CMK (cell line): Measurements from ENCODE around the gene PGM2L1.
"Not testable (repeated sequence)": the region's sequence is repeated elsewhere in the genome, so short reads cannot be mapped to it uniquely, and the experiment has no call there.

ENCODE experiments used
- DNase-seq: peaks from one replicate; pipeline ENCODE4 v3.0.0-alpha.2; 2010; ENCODE audit warnings: low read depth

The PGM2L1 gene

DNA sequence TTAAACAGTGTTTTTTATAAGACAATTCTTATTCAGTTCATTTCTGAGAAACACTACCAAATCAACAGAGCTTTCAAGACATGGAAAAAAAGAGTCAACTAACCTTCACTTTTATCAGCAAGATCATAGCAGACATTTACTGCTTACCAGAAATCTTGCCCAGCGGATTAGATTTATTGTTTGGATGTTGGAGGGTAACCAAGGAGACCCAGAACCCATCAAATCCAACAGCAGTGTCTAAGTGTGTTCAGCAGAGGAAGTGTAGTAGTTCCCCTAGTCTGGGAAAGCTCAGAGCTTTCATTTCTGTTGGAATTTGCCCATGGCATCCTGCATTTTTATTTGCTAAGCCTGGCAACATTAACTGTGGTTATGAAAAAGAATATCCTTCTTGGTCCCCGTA, 2.4 kb upstream of the PGM2L1 start:
- no peak for DNase-seq

DNA sequence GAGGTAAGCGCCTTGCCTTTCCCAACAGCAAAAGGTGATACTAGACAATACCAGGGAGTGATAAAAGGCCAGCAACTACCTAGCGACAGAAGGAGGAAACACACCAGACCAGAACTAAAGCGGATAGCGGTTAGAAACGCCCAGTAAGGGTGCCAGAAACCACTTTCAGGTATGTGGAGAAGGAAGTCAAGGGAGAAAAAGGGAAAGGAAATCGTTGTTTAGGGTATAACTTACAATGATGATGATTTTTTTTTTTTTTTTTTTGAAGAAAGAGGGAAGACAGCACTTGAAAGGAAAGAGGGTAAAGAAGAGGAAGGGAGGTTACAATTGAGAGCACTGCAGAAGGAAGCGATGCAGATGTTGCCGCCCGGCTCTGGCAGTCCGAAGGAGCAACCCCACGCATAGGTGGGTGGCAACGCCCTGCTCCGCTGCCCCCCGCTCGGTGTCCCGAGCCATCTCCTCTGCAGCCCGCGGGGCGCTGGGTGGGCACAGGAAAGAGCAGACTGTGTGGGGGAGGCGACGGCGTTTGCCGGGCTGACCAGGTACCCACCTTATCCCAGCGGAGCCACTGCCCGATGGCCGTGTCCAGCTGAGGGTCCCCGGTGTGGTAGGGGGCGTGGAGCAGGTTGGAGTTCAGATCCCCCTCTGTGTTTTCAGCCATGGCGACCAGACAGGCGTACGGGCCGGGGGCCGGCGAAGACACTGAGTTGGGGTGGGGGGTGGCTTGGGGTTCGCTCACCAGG, 561 bp downstream of the PGM2L1 start:
- no peak for DNase-seq

DNA sequence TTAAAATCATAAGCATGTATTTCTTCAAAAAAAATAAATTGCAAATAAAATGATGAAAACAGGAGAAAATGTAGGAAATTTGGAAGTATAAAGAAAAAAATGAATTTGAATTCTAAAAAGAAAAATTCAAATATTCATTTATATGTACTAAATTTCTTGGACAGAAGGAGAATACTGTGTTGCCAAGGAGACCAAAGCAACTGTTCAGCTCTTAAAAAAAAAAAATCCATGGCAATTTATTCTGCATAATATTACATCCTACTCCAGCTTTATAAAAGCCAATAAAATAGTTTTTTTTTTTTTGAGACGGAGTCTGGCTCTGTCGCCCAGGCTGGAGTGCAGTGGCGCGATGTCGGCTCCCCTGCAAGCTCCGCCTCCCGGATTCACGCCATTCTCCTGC, 6.0 kb downstream of the PGM2L1 start:
- no peak for DNase-seq

DNA sequence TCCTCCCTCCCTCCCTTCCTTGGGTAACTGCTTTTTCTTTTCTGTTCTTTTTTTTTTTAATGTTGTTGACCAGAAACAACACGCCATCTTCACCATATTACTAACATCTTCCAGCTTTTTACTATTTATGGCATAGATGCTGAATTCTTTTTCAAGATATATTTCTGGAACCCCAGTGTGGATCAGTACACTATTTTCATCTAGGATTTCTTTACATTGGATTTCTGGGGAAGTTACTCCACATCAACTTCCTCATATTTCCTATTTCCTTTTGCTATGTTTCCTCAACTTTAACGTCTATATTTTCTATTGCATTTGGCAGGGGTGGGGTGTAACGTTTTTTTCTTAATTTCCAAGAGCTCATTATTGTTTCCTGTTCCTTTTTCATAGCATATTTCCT, 7.0 kb downstream of the PGM2L1 start:
- no peak for DNase-seq

DNA sequence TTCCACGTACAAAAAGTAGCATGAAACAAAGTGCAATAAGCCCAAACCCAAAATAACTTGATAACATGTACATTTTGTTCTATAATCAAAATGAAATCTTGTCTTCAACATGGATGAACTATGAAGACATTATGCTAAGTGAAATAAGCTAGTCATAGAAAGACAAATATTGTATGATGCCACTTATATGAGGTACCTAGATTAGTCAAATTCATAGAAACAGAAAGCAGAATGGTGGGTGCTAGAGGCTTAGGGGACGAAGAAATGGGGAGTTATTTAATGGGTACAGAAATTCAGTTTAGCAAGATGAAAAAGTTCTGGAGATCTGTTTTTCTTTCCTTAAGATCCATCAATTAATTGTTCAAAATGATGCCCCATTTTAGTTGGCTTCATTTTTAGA, 7.5 kb downstream of the PGM2L1 start:
- DNase-seq = no peak

DNA sequence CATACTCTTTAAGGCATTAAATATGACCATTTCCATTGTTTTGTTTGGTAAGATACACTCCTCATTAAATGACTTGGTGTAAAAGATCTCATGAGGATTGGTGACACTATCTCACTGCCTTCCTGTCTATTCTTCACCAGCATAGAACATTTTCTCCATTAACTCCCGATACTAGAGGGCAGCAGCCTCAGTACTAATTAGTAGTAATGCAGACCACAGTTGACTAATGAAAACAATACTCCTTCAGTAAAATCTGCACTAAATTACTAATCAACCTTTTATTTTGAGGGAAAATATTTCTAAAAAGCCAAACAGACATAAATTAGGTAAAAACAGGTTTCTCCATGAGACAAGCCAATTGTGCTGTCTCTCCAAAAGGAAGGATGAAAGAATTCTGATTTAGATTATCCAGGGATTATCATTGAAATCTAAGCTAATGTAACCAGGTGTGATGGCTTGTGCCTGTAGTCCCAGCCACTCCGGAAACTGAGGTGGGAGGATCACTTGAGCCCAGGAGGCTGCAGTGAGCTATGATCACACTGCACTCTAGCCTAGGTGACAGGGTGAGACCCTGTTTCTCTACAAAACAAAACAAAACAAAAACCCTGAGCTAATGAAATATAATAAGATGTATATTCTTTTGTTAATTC, 9.4 kb downstream of the PGM2L1 start:
- DNase-seq = no peak

DNA sequence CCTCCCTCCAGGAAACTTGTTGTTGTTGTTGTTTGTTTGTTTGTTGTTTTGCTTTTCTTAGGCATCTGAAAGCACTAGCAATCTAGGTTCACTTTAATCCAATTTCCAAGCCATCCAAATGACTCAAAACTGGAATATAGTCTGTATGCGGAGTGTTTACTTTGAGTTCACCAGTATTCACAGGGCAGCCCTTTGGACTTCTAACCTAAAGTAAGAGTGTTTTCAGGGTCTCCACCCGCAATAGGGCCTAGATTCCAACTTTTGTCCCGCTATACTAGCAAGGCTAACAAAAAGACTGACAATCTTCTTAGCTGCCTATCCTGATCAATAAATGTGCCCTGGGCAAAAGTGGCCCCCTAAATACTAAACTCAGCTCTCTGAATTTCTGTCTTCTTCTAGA, 13.6 kb downstream of the PGM2L1 start:
- no peak for DNase-seq

DNA sequence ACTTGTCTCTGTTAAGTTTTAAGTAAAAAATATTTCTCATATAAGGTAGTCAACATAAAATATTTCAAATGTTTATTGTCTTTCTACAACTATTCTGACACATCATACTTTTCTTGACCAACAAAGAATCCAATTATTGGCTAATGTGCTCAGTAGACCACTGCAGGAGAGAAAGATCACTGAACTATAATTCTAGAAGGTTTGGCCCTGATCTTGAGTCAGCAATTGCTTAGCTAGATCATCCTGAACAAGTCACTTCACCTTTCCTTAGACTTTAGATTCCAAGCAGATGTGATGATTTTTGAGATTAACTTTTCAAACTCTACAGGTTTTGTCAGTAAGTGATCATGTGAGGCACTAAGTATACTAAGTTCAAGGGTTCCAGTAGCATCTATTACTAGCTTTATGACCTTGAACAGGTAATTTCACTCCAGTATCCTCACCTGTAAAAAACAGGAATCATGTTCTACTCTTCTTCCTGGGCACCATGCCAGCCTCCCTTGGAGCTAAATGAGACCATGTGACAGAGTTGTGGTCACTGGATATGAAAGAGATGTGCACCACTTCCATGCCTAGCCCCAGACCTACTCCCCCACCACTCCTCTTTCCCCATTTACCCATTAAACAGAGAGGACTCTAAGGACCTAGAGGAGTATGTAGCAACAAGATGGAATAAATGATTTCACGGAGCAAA, 17.3 kb downstream of the PGM2L1 start:
- no peak for DNase-seq

DNA sequence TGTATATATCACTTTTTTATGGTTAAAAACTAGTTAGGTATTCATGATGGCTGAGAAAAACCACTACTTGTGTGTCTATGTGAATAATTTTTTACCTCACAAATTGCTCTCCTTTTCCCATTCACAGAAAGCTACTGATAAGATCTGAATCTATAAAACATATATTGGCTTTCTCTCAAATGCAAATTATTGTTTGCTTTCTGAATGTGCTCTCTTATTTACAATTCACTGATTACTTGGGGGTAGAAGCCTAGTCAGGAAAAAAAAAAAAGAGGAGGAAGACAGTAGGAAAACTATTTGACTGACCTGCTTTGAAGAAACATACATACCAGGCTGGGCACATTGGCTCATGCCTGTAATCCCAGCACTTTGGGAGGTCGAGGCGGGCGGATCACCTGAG, 20.5 kb downstream of the PGM2L1 start:
- no peak for DNase-seq

DNA sequence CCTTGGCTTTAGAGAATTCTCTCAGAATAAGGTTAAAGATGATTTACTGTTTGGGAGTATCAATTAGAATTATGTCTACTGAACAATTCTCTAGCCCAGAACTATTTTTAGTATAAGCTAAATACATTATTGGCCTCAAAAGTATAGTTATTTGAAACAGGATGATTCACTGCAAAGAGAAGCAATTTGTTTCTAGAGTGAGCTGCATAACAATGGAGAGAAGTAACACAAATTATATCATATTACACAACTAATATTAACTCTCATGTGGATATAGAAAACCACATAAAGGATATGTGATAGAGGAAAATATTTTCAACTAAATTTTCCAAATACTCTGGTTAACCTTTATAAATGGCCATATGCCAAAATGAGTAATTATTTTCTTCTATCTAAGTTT, 24.9 kb downstream of the PGM2L1 start:
- no peak for DNase-seq

DNA sequence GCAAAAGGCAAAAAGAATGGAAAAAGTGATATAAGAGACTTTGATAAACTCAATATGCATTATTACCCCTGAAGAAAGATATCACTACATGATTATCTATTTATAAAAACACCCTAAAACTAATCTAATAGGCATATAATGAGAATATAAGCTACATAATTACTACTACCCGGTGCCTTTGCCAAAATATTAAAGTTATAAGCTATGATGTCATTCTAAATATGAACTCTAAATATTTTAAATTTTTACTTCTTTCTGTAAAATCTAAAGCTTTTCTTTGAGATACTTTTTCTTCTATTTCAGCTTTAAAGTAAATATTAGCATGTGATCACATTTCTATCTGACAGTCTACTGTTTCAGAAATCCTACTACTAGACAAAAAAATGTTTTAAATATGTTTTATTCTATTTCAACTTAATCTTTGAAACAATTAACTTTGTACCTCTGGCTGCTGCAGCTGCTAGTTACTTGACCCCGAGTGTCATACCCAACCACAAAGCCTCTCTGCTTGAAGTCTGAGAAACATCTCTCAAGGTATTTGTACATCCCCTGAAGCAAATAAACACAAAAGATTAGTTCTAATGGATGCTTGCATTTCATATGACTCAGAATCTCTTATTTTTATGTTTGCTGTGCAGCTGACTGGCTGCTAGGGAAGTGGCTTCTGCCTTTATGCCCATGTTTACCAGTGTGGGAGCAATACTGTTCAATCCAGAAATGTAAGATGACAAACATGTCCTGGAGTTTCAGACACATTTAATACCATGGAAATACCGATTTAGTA, 26.8 kb downstream of the PGM2L1 start:
- no peak for DNase-seq

DNA sequence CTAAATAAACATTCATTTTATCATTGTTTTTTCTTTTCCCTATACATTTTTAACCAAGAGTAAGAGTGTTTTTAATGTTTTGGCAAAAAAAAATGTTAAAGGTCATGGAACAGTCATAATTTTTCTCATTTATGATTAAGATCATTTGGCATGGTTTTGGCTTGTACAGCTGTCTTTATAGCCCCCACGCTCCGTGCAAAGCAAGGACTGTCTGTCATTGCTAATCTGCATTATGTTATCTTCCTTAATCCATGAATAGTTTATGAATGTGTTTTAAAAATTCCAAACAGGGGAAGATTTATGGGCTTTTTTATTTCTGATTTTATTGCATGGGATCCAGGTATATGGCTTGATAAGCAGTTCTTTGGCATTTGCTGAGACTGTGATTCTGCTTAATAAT, 28.1 kb downstream of the PGM2L1 start:
- DNase-seq = no peak

DNA sequence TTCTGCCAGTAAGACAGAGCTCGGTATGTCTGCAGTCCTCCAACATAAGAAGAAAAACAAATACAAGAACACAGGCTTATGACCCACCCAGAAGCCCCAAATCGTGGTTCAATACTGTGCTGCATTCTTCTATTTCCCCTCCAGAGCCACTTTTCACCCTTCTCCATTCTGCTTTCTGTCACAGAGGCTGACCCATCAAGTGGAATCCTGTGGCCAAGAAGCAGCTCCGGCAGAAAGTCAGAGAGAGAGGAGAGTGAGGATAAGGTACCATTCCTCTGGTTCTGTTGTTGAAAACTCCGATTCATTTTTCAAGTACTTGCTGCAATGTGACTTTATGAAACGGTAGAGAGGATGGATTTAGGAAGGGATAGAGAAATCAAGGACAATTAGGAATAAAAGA, 30.4 kb downstream of the PGM2L1 start:
- no peak for DNase-seq

DNA sequence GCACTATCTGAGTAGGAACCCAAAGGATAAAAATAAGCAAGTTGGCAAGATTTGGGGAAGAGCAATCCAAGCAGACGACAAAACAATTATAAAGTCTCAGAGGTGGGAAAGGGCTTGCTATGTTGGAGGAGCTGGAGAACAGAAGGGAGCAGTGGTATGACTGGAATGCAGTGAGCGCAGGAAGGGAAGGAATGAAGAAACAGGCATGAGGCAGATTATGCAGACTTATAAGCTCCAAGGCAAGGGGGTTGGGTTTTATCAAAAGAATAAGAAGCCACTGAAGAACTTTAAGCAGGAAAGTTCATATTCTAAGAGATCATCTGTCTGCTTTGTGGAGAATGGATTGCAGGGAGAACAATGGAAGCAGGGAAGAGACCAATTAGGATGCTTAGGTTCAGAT, 31.7 kb downstream of the PGM2L1 start:
- no peak for DNase-seq

DNA sequence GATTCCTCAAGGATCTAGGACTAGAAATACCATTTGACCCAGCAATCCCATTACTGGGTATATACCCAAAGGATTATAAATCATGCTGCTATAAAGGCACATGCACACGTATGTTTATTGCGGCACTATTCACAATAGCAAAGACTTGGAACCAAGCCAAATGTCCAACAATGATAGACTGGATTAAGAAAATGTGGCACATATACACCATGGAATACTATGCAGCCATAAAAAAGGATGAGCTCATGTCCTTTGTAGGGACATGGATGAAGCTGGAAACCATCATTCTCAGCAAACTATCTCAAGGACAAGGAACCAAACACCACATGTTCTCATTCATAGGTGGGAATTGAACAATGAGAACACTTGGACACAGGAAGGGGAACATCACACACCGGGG, 32.4 kb downstream of the PGM2L1 start:
- DNase-seq = not testable (repeated sequence)

DNA sequence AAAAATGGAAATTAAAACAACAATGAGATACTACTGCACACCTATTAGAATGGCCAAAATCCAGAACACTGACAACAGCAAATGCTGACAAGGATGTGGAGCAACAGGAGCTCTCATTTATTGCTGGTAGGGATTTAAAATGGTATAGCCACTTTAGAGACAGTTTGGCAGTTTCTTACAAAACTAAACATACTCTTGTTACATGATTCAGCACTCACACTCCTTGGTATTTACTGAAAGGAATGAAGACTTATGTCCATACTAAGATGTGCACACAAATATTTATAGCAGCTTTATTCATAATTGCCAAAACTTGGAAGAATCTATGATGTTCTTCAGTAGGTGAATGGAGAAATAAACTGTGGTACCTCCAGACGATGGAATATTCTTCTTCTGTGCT, 40.8 kb downstream of the PGM2L1 start:
- DNase-seq = no peak

DNA sequence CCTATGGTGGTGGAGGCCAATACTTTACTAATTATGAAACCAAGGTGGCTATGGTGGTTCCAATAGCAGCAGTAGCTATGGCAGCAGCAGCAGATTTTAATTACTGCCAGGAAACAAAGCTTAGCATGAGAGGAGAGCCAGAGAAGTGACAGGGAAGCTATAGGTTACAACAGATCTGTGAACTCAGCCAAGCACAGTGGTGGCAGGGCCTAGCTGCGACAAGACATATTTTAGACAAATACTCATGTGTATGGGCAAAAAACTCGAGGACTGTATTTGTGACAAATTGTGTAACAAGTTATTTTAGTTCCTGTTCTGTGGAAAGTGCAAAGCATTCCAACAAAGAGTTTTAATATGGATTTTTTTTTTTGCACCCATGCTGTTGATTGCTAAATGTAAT, 42.6 kb downstream of the PGM2L1 start:
- DNase-seq = no peak

DNA sequence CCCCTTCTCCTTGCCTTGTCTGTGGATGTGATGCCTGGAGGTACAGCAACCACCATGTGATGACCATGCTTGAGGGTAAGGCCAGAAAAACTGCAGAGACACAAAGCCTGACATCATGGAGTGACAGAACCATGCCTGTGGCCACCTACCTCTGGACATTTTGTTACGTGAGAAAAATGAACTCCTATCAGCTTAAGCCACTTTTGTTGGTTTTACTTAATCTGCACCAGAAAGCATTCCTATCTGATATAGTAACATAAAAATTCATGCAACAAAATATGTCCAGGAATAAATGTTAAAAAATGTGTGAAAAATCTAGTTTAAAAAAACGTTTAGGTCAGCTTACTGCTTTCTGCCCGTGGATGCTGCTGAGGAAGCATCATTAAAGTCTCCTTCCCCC, 44.2 kb downstream of the PGM2L1 start:
- DNase-seq = no peak

DNA sequence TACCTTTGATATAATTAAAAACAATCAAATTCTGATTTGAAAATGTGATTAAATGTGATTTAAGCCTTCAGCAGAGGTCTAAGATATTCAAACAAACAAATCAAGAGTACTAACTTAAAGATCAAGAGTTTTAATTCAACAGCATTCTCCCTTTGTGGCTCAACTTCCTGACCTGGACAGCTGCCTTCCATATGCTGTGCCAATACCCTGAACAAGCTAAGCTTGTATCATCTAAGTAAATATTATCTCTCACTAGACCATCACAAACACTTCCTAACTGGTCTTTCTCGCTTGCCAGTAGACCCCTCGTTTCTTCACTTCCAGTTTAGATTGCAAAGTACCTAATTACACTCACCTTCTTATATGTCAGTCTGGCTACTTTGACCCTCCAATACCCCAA, 50.9 kb downstream of the PGM2L1 start:
- no peak for DNase-seq

DNA sequence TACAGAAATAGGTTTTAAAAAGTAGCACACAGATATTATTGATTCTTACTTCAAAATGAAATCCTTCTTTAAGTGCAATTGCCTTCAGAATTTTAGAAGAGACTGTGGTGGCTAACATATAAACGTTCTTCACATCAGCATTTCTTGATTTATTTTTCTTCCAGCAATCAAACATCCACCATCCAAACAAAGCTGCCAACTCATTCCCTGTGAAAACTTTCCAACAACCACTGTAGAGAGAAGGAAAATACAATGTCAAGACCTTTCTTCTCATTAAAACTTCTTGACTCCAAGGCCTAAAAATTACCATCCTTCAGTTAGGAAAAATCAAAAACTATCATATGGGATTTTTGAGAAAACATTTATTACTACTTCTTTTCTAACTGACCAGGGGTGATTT, 52.8 kb downstream of the PGM2L1 start:
- DNase-seq = no peak

DNA sequence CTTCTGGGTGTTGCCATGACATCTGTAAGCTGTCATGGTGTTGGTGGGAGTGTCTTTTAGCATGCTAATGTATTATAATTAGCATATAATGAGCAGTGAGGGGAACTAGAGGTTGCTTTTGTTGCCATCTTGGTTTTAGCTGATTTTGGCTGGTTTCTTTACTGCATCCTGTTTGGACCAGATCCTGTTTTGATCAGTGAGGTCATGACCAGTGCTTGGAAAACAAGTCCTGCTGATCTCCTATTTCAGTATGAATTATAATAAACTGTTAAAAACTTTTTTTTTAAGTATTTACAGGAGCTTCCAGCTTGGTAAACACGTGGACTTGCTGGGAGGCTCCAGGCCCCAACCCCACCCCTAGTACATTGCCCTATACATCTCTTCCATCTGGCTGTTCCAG, 56.3 kb downstream of the PGM2L1 start:
- no peak for DNase-seq

DNA sequence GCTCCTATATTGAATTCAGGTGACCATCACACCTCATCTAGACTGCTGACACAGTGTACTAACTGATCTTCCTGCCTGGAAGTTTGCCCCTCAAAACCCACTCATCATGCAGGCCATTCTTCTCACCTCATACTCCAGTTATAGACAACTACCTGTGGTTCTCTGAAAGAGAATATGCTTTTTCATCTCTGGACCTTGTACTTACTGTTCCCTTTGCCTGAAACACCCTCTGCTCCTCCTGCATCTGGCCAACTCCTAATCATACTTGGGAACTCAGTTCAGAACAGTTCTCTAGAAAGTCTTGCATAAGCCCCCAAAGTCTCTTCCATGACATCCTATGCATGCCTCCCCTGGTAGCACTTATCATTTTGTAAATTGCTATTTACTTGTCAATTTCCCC, 58.6 kb downstream of the PGM2L1 start:
- no peak for DNase-seq

DNA sequence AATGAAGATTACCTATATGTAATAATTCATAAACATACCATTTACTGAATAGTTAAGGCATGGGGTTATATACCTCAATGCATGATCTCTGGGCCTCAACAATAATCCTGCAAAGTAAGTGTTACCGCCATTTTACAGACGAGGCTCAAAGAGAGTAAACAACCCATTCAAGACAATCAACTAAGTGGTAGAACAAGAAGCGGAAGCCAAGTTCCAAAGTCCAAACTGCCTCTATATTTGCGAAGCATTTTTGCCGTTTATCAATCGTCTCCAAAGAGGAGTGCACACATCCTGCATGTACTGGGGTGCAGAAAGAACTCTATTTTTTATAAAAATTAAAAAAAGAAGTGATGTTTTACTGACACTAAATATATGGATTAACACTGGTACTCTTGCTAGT, 59.3 kb downstream of the PGM2L1 start:
- DNase-seq = no peak
